Upper lobe of right lung (tissue), 1 donor: ENCODE data around the gene COL28A1. TPM values are rescaled to one million over a fixed set of nuclear protein-coding genes. Genes with fewer than 3 reads are reported as not detected.

Experiments
- ATAC-seq: fragments of 200-7000 bp; cut with Tn5 transposase; one replicate; pipeline ENCODE4 v1.9.1; 2020; ENCODE audit warnings: mild to moderate bottlenecking, moderate library complexity
- DNase-seq: peaks from one replicate; pipeline ENCODE4 v3.0.0-alpha.2; 2020
- H3K27ac ChIP-seq: fragments of 200-600 bp; one replicate; pipeline ENCODE4 v1.8.0; 2022
- H3K27me3 ChIP-seq: fragments of 200-600 bp; one replicate; pipeline ENCODE4 v1.8.0; 2022; ENCODE audit warnings: mild to moderate bottlenecking
- H3K36me3 ChIP-seq: fragments of 200-600 bp; one replicate; pipeline ENCODE4 v1.8.0; 2022
- H3K4me1 ChIP-seq: fragments of 200-600 bp; one replicate; pipeline ENCODE4 v1.8.0; 2022
- H3K4me3 ChIP-seq: fragments of 200-600 bp; one replicate; pipeline ENCODE4 v1.8.0; 2022; ENCODE audit warnings: mild to moderate bottlenecking
- H3K9me3 ChIP-seq: fragments of 200-600 bp; one replicate; pipeline ENCODE4 v1.8.0; 2022
- intact Hi-C: fragments of 100-400 bp; cut with DNase I; formaldehyde crosslinking; loops from one replicate; pipeline ENCODE4 v1.11.0; 2022
- total RNA-seq: library from RNA; stranded (reverse); fragmentation: NEBNext Ultra II Directional; extraction: Animal tissue kit (Norgen Biotek cat#: 25700); gene quantifications from one replicate; pipeline ENCODE4 v1.2.1, GENCODE V29; 2021
- TF ChIP-seq, protein P1 (sequence below): fragments of 200-600 bp; IDR thresholded peaks from one replicate; pipeline ENCODE4 v1.8.0; 2022; ENCODE audit warnings: antibody characterized with exemption
- donor health status: DM: no; HTN: yes; CAD: no; lungs with severe emphysema.

Gene COL28A1
- total RNA-seq, 1 donor from 2014 or later, result 0.61 TPM

DNA sequence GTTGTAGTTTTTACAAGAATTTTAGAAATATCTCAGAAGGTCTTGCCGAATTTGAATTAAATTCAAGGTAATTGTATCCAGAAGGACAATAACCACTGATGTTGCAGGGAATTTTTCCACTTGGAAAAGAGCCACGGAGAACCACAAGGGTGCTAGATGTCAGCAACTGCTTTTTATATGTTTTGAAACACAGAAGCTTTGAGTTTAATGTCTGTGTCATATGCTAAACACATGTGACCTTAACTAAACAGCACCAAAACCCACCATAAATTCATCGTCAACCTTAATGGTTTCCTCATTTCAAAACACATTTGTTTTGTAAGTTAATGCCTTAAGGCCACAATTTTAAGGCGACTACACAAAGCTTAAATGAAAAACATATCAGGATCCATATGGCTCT lies 106.9 kb downstream of the COL28A1 start:
- DNase-seq (no peak), ATAC-seq (no peak)
- TF ChIP-seq, protein P1, sequence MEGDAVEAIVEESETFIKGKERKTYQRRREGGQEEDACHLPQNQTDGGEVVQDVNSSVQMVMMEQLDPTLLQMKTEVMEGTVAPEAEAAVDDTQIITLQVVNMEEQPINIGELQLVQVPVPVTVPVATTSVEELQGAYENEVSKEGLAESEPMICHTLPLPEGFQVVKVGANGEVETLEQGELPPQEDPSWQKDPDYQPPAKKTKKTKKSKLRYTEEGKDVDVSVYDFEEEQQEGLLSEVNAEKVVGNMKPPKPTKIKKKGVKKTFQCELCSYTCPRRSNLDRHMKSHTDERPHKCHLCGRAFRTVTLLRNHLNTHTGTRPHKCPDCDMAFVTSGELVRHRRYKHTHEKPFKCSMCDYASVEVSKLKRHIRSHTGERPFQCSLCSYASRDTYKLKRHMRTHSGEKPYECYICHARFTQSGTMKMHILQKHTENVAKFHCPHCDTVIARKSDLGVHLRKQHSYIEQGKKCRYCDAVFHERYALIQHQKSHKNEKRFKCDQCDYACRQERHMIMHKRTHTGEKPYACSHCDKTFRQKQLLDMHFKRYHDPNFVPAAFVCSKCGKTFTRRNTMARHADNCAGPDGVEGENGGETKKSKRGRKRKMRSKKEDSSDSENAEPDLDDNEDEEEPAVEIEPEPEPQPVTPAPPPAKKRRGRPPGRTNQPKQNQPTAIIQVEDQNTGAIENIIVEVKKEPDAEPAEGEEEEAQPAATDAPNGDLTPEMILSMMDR, result no peak
- H3K27ac ChIP-seq, result no peak overlapping the region
- H3K9me3 ChIP-seq, result no peaks in the 10 kb centered on the region
- H3K4me3 ChIP-seq, result no peak overlapping the region
- H3K36me3 ChIP-seq, result no peaks in the 10 kb centered on the region
- intact Hi-C loops, result no loop called here
- no peaks in the 10 kb centered on the region for H3K4me1 ChIP-seq
- no peaks in the 10 kb centered on the region for H3K27me3 ChIP-seq

DNA sequence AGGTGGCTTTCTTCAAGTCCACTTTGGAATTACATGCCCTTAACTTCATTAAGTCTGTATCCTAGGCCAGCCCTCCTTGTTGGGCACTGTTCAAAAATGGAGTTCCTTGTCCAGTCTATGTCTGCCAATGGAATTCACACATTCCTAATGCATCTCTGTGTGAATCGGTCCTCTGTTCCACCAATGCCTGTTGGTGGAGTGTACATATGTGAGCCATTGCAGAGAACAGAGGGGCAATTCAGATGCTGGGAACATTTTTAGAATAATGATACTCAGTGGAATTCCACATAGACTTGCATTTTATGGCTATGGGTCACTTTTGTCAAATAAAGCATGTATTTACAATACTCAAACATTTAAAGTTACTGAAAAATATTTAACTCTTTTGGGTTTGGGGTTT lies 108.3 kb downstream of the COL28A1 start:
- ATAC-seq (no peak), DNase-seq (no peak)
- no peaks in the 10 kb centered on the region for H3K9me3 ChIP-seq
- H3K27ac ChIP-seq, result no peak overlapping the region
- no peak overlapping the region for H3K4me3 ChIP-seq
- no peaks in the 10 kb centered on the region for H3K27me3 ChIP-seq
- intact Hi-C loops, result no loop called here
- H3K4me1 ChIP-seq, result no peaks in the 10 kb centered on the region
- TF ChIP-seq, protein P1, result no peak
- no peaks in the 10 kb centered on the region for H3K36me3 ChIP-seq

DNA sequence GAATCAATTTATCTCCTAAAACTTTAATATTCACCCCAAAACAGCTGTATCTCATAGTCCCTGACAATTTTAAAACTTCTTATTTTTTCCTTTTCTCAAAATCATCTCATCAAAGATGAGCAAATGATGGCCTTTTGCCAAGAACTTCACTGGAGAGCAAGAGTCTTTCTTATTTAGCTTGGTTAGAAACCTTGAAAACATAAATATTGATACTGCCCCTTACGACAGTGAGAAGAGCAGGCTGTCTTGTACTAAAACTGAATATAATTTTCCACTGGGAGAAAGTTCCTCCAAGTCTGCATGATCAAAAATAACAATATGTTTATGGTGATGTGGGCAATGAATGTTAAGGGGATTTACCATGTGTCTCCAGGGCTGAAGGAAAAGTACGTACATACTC lies 109.0 kb downstream of the COL28A1 start:
- DNase-seq (no peak), ATAC-seq (no peak)
- intact Hi-C loops, result no loop called here

DNA sequence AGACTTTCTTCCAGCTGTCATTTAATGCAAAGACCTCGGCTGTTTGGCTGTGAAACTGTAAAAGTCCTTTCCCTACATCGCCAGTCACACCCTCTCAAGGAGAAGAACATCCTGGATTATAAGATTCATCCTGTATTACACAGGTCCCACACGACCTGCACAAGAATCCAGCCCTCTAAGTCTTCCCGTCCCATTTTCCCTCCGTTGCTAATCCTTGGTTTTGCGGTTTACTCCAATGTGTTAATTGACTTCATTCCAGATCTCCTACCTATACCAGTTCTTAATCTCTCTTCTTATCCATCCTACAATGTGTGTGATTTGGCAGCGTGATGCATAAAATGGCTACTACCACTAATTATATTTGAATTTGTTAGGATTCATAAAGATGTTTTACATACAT lies 110.4 kb downstream of the COL28A1 start:
- no peak for DNase-seq
- TF ChIP-seq, protein P1, result no peak
- Histone ChIP-seq H3K27me3 (no peaks in the 10 kb centered on the region), H3K27ac (no peak overlapping the region), H3K36me3 (no peaks in the 10 kb centered on the region), H3K4me3 (no peak overlapping the region), H3K9me3 (no peaks in the 10 kb centered on the region), H3K4me1 (no peaks in the 10 kb centered on the region)
- intact Hi-C loops, result no loop called here
- ATAC-seq, result no peak

More for the DNA sequence above, 109.0 kb downstream of the COL28A1 start:
- Histone ChIP-seq H3K27ac (no peak overlapping the region), H3K36me3 (no peaks in the 10 kb centered on the region), H3K9me3 (no peaks in the 10 kb centered on the region), H3K27me3 (no peaks in the 10 kb centered on the region), H3K4me3 (no peak overlapping the region), H3K4me1 (no peaks in the 10 kb centered on the region)
- TF ChIP-seq, protein P1, result no peak

DNA sequence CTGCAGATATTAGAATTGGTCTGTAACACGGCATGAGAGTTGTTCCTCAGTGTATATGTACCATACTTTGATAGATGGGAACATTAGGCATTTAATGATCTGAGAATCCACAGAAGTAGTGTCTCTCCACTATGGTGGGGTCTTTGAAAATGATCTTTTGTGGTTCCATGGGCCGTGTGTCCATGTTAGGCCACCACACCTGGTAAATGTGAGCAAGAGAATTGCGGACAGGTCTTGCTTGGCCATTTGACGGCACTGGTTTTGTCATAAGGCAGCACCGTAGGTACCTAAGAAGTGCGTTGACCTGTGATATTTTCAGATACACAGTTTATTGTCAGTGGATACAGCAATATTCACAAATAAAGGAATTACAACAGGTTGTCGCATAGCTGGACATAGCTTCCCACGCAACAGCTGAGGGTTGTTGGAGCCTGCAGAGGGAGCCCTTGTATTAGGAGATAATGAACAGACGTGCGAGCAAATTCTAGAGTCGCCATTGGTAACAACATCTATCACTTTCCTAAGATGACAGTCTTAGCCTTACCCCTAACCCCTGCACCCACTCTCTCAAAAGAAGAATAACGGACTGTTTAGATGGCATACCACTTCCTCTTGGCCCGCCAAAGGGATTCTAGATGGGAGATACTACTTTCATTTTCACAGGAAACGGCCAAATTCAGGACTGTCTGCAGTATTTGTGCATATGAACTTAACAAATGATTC lies 111.4 kb downstream of the COL28A1 start:
- peak; percentile 93 for ATAC-seq
- intact Hi-C loops, result no loop called here
- Histone ChIP-seq H3K4me3 (peak overlapping the region; percentile 51), H3K9me3 (no peaks in the 10 kb centered on the region), H3K27me3 (no peaks in the 10 kb centered on the region), H3K27ac (no peak overlapping the region), H3K36me3 (no peaks in the 10 kb centered on the region), H3K4me1 (no peaks in the 10 kb centered on the region)
- TF ChIP-seq, protein P1, result peak; percentile 74
- no peak for DNase-seq
